ENCODE data around the gene GDPD4.

The GDPD4 gene

GRCh38 chr11:77236901-77237300 lies 64.6 kb downstream of the GDPD4 start:
- Histone ChIP-seq H3K4me3 (ENCODE audit: low read depth, low read length) (no peak overlapping the region), H3K9me3 (ENCODE audit: control insufficient read depth, insufficient read depth, low read depth, low read length) (no peaks in the 10 kb centered on the region), H3K4me1 (ENCODE audit: control insufficient read depth, insufficient read depth, low read length) (no peaks in the 10 kb centered on the region), H3K27ac (ENCODE audit: extremely low read depth, low read depth, low read length) (no peak overlapping the region), H3K36me3 (ENCODE audit: control insufficient read depth in 2 of 2, insufficient read depth in 1 of 2, low read length in 2 of 2) (no peaks in the 10 kb centered on the region)
- POLR2A ChIA-PET = no interaction called here
- CTCF ChIA-PET = no interaction called here
- TF ChIP-seq, protein P1, sequence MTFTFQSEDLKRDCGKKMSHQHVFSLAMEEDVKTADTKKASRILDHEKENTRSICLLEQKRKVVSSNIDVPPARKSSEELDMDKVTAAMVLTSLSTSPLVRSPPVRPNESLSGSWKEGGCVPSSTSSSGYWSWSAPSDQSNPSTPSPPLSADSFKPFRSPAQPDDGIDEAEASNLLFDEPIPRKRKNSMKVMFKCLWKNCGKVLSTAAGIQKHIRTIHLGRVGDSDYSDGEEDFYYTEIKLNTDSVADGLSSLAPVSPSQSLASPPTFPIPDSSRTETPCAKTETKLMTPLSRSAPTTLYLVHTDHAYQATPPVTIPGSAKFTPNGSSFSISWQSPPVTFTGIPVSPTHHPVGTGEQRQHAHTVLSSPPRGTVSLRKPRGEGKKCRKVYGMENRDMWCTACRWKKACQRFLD (tag by site-specific recombination; IDR thresholded peaks at IDR 0.05) = no peak
- TF ChIP-seq ZNF169 (tag by site-specific recombination; IDR thresholded peaks at IDR 0.05) (no peak), ZNF843 (tag by site-specific recombination; IDR thresholded peaks at IDR 0.05) (no peak), ZNF707 (tag by site-specific recombination; IDR thresholded peaks at IDR 0.05) (no peak), SP7 (tag by site-specific recombination; IDR thresholded peaks at IDR 0.05) (no peak), EGR2 (tag by site-specific recombination; IDR thresholded peaks at IDR 0.05; ENCODE audit: low read depth) (no peak), ZNF623 (tag by site-specific recombination; IDR thresholded peaks at IDR 0.05) (no peak), ZNF302 (tag by site-specific recombination; IDR thresholded peaks at IDR 0.05; ENCODE audit: low read depth) (no peak), ZNF529 (tag by site-specific recombination; IDR thresholded peaks at IDR 0.05; ENCODE audit: insufficient replicate concordance) (no peak), GLIS1 (tag by site-specific recombination; IDR thresholded peaks at IDR 0.05) (no peak), ZNF280C (tag by site-specific recombination; IDR thresholded peaks at IDR 0.05) (no peak), ZBTB8A (tag by site-specific recombination; IDR thresholded peaks at IDR 0.05) (no peak), ZNF292 (tag by site-specific recombination; IDR thresholded peaks at IDR 0.05; ENCODE audit: borderline replicate concordance, low read depth) (no peak), ZNF223 (tag by site-specific recombination; IDR thresholded peaks at IDR 0.05) (no peak), ZNF433 (tag by site-specific recombination; IDR thresholded peaks at IDR 0.05; ENCODE audit: low read depth) (no peak), ZBTB21 (tag by site-specific recombination; IDR thresholded peaks at IDR 0.05) (no peak), ZSCAN18 (tag by site-specific recombination; IDR thresholded peaks at IDR 0.05) (no peak)
- TF ChIP-seq, protein P2, sequence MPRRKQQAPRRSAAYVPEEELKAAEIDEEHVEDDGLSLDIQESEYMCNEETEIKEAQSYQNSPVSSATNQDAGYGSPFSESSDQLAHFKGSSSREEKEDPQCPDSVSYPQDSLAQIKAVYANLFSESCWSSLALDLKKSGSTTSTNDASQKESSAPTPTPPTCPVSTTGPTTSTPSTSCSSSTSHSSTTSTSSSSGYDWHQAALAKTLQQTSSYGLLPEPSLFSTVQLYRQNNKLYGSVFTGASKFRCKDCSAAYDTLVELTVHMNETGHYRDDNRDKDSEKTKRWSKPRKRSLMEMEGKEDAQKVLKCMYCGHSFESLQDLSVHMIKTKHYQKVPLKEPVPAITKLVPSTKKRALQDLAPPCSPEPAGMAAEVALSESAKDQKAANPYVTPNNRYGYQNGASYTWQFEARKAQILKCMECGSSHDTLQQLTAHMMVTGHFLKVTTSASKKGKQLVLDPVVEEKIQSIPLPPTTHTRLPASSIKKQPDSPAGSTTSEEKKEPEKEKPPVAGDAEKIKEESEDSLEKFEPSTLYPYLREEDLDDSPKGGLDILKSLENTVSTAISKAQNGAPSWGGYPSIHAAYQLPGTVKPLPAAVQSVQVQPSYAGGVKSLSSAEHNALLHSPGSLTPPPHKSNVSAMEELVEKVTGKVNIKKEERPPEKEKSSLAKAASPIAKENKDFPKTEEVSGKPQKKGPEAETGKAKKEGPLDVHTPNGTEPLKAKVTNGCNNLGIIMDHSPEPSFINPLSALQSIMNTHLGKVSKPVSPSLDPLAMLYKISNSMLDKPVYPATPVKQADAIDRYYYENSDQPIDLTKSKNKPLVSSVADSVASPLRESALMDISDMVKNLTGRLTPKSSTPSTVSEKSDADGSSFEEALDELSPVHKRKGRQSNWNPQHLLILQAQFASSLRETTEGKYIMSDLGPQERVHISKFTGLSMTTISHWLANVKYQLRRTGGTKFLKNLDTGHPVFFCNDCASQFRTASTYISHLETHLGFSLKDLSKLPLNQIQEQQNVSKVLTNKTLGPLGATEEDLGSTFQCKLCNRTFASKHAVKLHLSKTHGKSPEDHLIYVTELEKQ (tag by site-specific recombination; IDR thresholded peaks at IDR 0.05; ENCODE audit: borderline replicate concordance) = no peak

DNA sequence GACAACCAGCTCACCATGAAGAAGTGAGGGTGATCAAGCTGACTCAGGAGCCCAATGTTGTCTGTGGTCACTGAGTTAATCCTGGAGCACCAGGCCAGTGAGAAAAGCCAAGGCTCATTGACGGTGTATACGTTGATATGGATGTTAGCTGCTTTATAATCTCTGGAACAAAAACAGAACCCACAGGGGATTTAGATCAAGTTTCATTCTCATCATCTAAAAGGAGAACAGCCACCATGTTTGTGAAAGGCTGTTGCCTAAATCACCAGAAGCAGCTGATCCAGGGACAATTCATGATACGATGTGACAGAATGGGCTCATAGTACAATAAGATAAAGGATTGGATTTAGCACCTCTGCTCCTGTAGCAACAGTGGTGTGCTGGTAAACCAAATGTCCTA lies 68.5 kb downstream of the GDPD4 start:
- CTCF ChIA-PET = interaction anchor here (0.6 to 1.3 kb wide), 2 partner anchors 36 to 236 kb away, joined by 3 to 4 read pairs; no protein-coding TSS in a partner anchor
- H3K9me3 ChIP-seq (ENCODE audit: control insufficient read depth, insufficient read depth, low read depth, low read length) = no peaks in the 10 kb centered on the region
- H3K27ac ChIP-seq (ENCODE audit: extremely low read depth, low read depth, low read length) = no peak overlapping the region
- H3K4me3 ChIP-seq (ENCODE audit: low read depth, low read length) = no peak overlapping the region
- H3K36me3 ChIP-seq (ENCODE audit: control insufficient read depth in 2 of 2, insufficient read depth in 1 of 2, low read length in 2 of 2) = no peaks in the 10 kb centered on the region
- POLR2A ChIA-PET = no interaction called here
- H3K4me1 ChIP-seq (ENCODE audit: control insufficient read depth, insufficient read depth, low read length) = no peaks in the 10 kb centered on the region
- TF ChIP-seq ZNF654 (tag by site-specific recombination; IDR thresholded peaks at IDR 0.05; ENCODE audit: low read depth) = no peak
- TF ChIP-seq ZNF830 (tag by site-specific recombination; IDR thresholded peaks at IDR 0.05; ENCODE audit: low read depth) = no peak
- TF ChIP-seq, protein P3, sequence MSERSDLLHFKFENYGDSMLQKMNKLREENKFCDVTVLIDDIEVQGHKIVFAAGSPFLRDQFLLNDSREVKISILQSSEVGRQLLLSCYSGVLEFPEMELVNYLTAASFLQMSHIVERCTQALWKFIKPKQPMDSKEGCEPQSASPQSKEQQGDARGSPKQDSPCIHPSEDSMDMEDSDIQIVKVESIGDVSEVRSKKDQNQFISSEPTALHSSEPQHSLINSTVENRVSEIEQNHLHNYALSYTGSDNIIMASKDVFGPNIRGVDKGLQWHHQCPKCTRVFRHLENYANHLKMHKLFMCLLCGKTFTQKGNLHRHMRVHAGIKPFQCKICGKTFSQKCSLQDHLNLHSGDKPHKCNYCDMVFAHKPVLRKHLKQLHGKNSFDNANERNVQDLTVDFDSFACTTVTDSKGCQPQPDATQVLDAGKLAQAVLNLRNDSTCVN (tag by site-specific recombination; optimal IDR thresholded peaks at IDR 0.05) = no peak
- TF ChIP-seq, protein P4, sequence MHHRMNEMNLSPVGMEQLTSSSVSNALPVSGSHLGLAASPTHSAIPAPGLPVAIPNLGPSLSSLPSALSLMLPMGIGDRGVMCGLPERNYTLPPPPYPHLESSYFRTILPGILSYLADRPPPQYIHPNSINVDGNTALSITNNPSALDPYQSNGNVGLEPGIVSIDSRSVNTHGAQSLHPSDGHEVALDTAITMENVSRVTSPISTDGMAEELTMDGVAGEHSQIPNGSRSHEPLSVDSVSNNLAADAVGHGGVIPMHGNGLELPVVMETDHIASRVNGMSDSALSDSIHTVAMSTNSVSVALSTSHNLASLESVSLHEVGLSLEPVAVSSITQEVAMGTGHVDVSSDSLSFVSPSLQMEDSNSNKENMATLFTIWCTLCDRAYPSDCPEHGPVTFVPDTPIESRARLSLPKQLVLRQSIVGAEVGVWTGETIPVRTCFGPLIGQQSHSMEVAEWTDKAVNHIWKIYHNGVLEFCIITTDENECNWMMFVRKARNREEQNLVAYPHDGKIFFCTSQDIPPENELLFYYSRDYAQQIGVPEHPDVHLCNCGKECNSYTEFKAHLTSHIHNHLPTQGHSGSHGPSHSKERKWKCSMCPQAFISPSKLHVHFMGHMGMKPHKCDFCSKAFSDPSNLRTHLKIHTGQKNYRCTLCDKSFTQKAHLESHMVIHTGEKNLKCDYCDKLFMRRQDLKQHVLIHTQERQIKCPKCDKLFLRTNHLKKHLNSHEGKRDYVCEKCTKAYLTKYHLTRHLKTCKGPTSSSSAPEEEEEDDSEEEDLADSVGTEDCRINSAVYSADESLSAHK (tag by site-specific recombination; IDR thresholded peaks at IDR 0.05) = no peak
- no peak for TF ChIP-seq ZNF174 (tag by site-specific recombination; IDR thresholded peaks at IDR 0.05)
- TF ChIP-seq OVOL3 (tag by site-specific recombination; IDR thresholded peaks at IDR 0.05) = no peak
- TF ChIP-seq GLIS2 (tag by site-specific recombination; IDR thresholded peaks at IDR 0.05) = no peak

All from HEK293 (cell line).